Adrenal gland (tissue), 12 donors: ENCODE measurements around the gene GH2. TPM values are rescaled to one million over a fixed set of nuclear protein-coding genes. Genes with fewer than 3 reads are reported as not detected.
A peak's percentile ranks its signal among the peaks of the same experiment; 100 is the strongest.

Experiments used
- DNase-seq, 7 donors: peaks; one replicate each; pipeline ENCODE4 v3.0.0-alpha.2; 2019 to 2020
- H3K27ac ChIP-seq, 5 donors: fragments of 200-600 bp; sonication (generic) in 4 of 5; 1 replicate in 3 of 5; 2 replicates in 2 of 5; pipeline versions ENCODE4 v1.5.1 to v1.8.0; 2016 to 2020; ENCODE audit warnings: mild to moderate bottlenecking in 1 of 5
- H3K27me3 ChIP-seq: fragments of 200-600 bp; 2 replicates; pipeline ENCODE4 v1.8.0; 2021
- H3K36me3 ChIP-seq, 2 donors: fragments of 200-600 bp; replicated peaks in 1 of 2; 1 replicate in 1 of 2; 2 replicates in 1 of 2; pipeline versions ENCODE4 v1.5.1 to v1.8.0; 2018 to 2022
- H3K4me1 ChIP-seq, 2 donors: fragments of 200-600 bp; replicated peaks in 1 of 2; 1 replicate in 1 of 2; 2 replicates in 1 of 2; pipeline versions ENCODE4 v1.5.1 to v1.8.0; 2018 to 2021
- H3K4me3 ChIP-seq, 4 donors: fragments of 200-600 bp; sonication (generic) in 3 of 4; one replicate each; pipeline ENCODE4 v1.5.1; 2016 to 2018
- H3K9me3 ChIP-seq, 3 donors: fragments of 200-600 bp; sonication (generic) in 1 of 3; replicated peaks in 1 of 3; 1 replicate in 2 of 3; 2 replicates in 1 of 3; pipeline versions ENCODE4 v1.5.1 to v1.8.0; 2016 to 2021
- POLR2A ChIP-seq, 2 donors: fragments of 450-650 bp; IDR thresholded peaks; one replicate each; pipeline ENCODE4 v1.6.1; 2017; ENCODE audit warnings: antibody characterized with exemption in 2 of 2, mild to moderate bottlenecking in 2 of 2, moderate library complexity in 1 of 2
- WGBS, 4 donors: extraction: QIAGEN DNeasy Blood & Tissue Kit in 2 of 4; methylation state at CpG; one replicate each; pipeline versions ENCODE4 v1.1.5 to v1.1.7; 2013 to 2017; 5-methylcytosine and 5-hydroxymethylcytosine counted together
- intact Hi-C, 2 donors: fragments of 100-400 bp; cut with DNase I; formaldehyde crosslinking; loops; one replicate each; pipeline versions ENCODE4 v1.14.1 to v1.15.0; 2022 to 2023
- polyA plus RNA-seq, 3 donors: library from polyadenylated mRNA; stranded (reverse); fragments of 200-250 nt in 2 of 3; fragments of 350-450 nt in 1 of 3; fragmentation: Illumina TruSeq in 1 of 3; extraction: RNeasy Lipid Tissue Mini Kit (QIAGEN cat#74804) in 1 of 3; gene quantifications; one replicate each; pipeline ENCODE4 v1.2.3, GENCODE V29; 2013 to 2014
- total RNA-seq, 9 donors: library from RNA; depleted of rRNA in 4 of 9; stranded (reverse); fragments of >200 nt in 4 of 9; fragments of 120-200 nt in 1 of 9; fragmentation: NEBNext Ultra II Directional in 1 of 9; extraction: Animal tissue kit (Norgen Biotek cat#: 25700) in 1 of 9; gene quantifications; one replicate each; pipeline versions ENCODE4 v1.1.0 to v1.2.4, GENCODE V29; 2013 to 2023
- TF ChIP-seq, protein P1 (sequence below), 6 experiments: fragments of 450-650 bp in 4 of 6; fragments of 200-600 bp in 2 of 6; sonication (generic) in 1 of 6; IDR thresholded peaks; 1 replicate in 5 of 6; 2 replicates in 1 of 6; pipeline versions ENCODE4 v1.5.1 to v1.8.0; 2016 to 2021; ENCODE audit warnings: antibody characterized with exemption in 6 of 6, mild to moderate bottlenecking in 2 of 6, moderate library complexity in 1 of 6
- donor health status: healthy with polysubstance abuse.
- donor health status: Bipolar disorder and iron deficiency.
- donor health status: DM: yes; HTN: yes; CAD: no.
- donor health status: DM: no; HTN: no; CAD: no.
- donor health status: DM: no; HTN: no; CAD: no.
- donor health status: DM: yes; HTN: yes; CAD: no.

The GH2 gene
- total and polyA plus RNA-seq, 12 donors: not detected

DNA sequence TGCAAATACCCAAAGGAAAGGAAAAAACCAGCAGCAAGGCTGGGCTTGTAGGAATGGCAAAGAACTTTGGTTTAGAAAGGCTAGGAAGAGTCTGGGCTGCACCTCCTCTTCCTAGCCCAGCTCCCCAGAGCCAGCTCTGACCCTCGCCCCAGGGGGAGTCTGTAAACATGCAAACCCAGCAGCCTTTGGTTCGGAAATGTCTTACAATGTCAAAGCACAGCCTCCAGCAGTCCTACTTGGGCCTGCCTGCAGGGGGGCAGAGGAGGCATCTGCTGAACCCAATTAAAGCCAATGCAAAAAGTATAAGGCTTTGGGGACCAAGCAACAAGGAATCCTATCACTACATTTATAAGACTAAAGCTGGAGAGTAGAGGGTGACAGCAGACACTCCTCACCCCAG is 49.3 kb downstream of the GH2 start:
- H3K4me1 ChIP-seq: peaks cover 8 to 34% of the 10 kb centered on the region in 2 donors
- TF ChIP-seq POLR2A (IDR thresholded peaks at IDR 0.05): no peak
- TF ChIP-seq, protein P1, sequence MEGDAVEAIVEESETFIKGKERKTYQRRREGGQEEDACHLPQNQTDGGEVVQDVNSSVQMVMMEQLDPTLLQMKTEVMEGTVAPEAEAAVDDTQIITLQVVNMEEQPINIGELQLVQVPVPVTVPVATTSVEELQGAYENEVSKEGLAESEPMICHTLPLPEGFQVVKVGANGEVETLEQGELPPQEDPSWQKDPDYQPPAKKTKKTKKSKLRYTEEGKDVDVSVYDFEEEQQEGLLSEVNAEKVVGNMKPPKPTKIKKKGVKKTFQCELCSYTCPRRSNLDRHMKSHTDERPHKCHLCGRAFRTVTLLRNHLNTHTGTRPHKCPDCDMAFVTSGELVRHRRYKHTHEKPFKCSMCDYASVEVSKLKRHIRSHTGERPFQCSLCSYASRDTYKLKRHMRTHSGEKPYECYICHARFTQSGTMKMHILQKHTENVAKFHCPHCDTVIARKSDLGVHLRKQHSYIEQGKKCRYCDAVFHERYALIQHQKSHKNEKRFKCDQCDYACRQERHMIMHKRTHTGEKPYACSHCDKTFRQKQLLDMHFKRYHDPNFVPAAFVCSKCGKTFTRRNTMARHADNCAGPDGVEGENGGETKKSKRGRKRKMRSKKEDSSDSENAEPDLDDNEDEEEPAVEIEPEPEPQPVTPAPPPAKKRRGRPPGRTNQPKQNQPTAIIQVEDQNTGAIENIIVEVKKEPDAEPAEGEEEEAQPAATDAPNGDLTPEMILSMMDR (IDR thresholded peaks at IDR 0.05): no peak
- H3K4me3 ChIP-seq: no peak overlapping the region
- H3K27ac ChIP-seq: no peak overlapping the region
- 73 to 88% (median 79%) methylated on average over 2 of the region's 2 CpGs for WGBS, 4 donors
- peaks cover 0 to 83% of the 10 kb centered on the region in 2 donors for H3K36me3 ChIP-seq
- intact Hi-C loops: no loop called here
- H3K27me3 ChIP-seq: no peaks in the 10 kb centered on the region
- no peaks in the 10 kb centered on the region for H3K9me3 ChIP-seq
- no peak for DNase-seq

DNA sequence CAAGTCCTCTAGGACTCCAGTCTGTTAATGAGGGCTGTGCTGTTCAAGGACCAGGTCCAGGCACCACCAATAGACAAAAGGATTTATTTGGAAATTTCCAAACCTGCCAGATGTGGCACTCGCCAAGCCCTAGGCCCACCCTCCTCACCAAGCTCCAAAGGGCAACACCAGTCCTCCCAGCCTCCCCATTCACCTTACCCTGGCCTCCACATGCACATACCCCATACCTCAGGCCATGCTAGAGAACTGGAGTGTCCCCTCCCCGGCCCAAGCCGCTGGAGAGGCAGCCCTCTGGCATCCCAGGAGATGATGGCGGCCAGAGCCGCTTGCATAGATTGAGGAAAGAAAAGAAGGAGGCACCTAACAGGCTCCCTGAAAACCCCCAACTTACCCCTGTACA is 49.7 kb downstream of the GH2 start:
- 75 to 88% (median 83%) methylated on average over 4 to 5 of the region's 5 CpGs for WGBS, 4 donors
- peaks cover 8 to 29% of the 10 kb centered on the region in 2 donors for H3K4me1 ChIP-seq
- DNase-seq: peak in 1 of 7 donors; percentile 22
- H3K27me3 ChIP-seq: no peaks in the 10 kb centered on the region
- intact Hi-C loops: no loop called here
- H3K4me3 ChIP-seq: no peak overlapping the region
- no peak overlapping the region for H3K27ac ChIP-seq
- H3K36me3 ChIP-seq: peaks cover 0 to 81% of the 10 kb centered on the region in 2 donors
- H3K9me3 ChIP-seq: no peaks in the 10 kb centered on the region
- TF ChIP-seq, protein P1 (IDR thresholded peaks at IDR 0.05): no peak
- no peak for TF ChIP-seq POLR2A (IDR thresholded peaks at IDR 0.05)

DNA sequence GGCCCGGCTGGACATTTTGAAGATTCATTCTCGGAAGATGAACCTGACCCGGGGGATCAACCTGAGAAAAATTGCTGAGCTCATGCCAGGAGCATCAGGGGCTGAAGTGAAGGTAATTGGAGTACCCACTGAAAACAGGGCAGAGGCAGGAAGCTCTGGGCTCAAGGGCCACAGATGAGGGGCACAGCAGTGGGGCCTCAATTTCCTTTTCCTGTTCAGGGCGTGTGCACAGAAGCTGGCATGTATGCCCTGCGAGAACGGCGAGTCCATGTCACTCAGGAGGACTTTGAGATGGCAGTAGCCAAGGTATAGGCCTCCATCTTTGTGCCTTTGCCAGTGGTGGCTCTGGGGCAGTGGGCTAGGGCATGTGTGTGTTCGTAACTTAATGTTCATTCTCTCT is 50.2 kb downstream of the GH2 start:
- peaks cover 0 to 76% of the 10 kb centered on the region in 2 donors for H3K36me3 ChIP-seq
- H3K4me1 ChIP-seq: peaks cover 8 to 29% of the 10 kb centered on the region in 2 donors
- H3K27ac ChIP-seq: no peak overlapping the region
- no peaks in the 10 kb centered on the region for H3K9me3 ChIP-seq
- no peak overlapping the region for H3K4me3 ChIP-seq
- intact Hi-C loops: no loop called here
- WGBS, 4 donors: 69 to 80% (median 72%) methylated on average over 5 to 8 of the region's 8 CpGs
- peak in 1 of 7 donors; percentile 16 for DNase-seq
- H3K27me3 ChIP-seq: no peaks in the 10 kb centered on the region
- TF ChIP-seq POLR2A (IDR thresholded peaks at IDR 0.05): no peak
- TF ChIP-seq, protein P1 (IDR thresholded peaks at IDR 0.05): no peak

DNA sequence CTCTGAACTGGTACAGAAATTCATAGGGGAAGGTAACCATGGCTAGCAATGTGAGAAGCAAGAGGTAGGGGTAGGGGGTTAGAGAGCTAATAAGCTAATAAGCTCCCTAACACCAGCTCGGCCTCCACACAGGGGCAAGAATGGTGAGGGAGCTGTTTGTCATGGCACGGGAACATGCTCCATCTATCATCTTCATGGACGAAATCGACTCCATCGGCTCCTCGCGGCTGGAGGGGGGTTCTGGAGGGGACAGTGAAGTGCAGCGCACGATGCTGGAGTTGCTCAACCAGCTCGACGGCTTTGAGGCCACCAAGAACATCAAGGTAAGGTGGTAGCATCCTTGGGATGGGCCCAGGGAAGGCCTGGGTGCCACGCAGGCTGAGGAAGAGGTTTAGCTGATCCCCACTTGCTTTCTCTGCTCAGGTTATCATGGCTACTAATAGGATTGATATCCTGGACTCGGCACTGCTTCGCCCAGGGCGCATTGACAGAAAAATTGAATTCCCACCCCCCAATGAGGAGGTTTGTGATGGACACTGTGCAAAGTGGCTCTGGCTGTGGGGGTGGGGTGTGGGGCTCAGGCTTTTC is 50.7 kb downstream of the GH2 start:
- intact Hi-C loops: no loop called here
- Histone ChIP-seq H3K4me3 (no peak overlapping the region), H3K27ac (peak overlapping the region in 1 of 5 donors; percentile 28), H3K36me3 (peaks cover 0 to 72% of the 10 kb centered on the region in 2 donors), H3K9me3 (no peaks in the 10 kb centered on the region), H3K27me3 (no peaks in the 10 kb centered on the region), H3K4me1 (peaks cover 8 to 33% of the 10 kb centered on the region in 2 donors)
- 75 to 85% (median 83%) methylated on average over 14 to 15 of the region's 15 CpGs for WGBS, 4 donors
- TF ChIP-seq, protein P1 (IDR thresholded peaks at IDR 0.05): no peak
- no peak for TF ChIP-seq POLR2A (IDR thresholded peaks at IDR 0.05)
- peak in 1 of 7 donors; percentile 29 for DNase-seq
